KOPT-K1 (cell line): Measurements from ENCODE around the gene CD200R1L.

Source experiments
- H3K27ac ChIP-seq: fragments of 200-600 bp; sonication (generic); 2 replicates; pipeline ENCODE4 v1.5.1; 2016; ENCODE audit warnings: antibody characterized with exemption, mild to moderate bottlenecking, low read depth, low read length; ENCODE audit not compliant: poor library complexity, severe bottlenecking
- H3K36me3 ChIP-seq: fragments of 200-600 bp; sonication (generic); 2 replicates; pipeline ENCODE4 v1.5.1; 2017; ENCODE audit warnings: antibody characterized with exemption, mild to moderate bottlenecking, low read length, moderate library complexity; ENCODE audit not compliant: insufficient read depth
- H3K9me3 ChIP-seq: fragments of 200-600 bp; sonication (generic); 2 replicates; pipeline ENCODE4 v1.5.1; 2017; ENCODE audit warnings: antibody characterized with exemption, low read length, mild to moderate bottlenecking; ENCODE audit not compliant: insufficient read depth, poor library complexity, severe bottlenecking

The CD200R1L gene

GRCh38 chr3:112811131-112811884, 35.4 kb downstream of the CD200R1L start:
- Histone ChIP-seq H3K9me3 (no peaks in the 10 kb centered on the region), H3K36me3 (no peaks in the 10 kb centered on the region), H3K27ac (no peak overlapping the region)

- H3K36me3 ChIP-seq, result no peaks in the 10 kb centered on the region
- H3K9me3 ChIP-seq, result no peaks in the 10 kb centered on the region
- no peak overlapping the region for H3K27ac ChIP-seq
Measured at GRCh38 chr3:112810561-112810960, 36.1 kb downstream of the CD200R1L start.

GRCh38 chr3:112808136-112808535, 38.5 kb downstream of the CD200R1L start:
- Histone ChIP-seq H3K36me3 (no peaks in the 10 kb centered on the region), H3K9me3 (no peaks in the 10 kb centered on the region), H3K27ac (no peak overlapping the region)

GRCh38 chr3:112807685-112808084, 39.0 kb downstream of the CD200R1L start:
- Histone ChIP-seq H3K36me3 (no peaks in the 10 kb centered on the region), H3K9me3 (no peaks in the 10 kb centered on the region), H3K27ac (no peak overlapping the region)

GRCh38 chr3:112806903-112807302, 39.8 kb downstream of the CD200R1L start:
- no peaks in the 10 kb centered on the region for H3K36me3 ChIP-seq
- H3K27ac ChIP-seq, result no peak overlapping the region
- no peaks in the 10 kb centered on the region for H3K9me3 ChIP-seq

- H3K36me3 ChIP-seq, result no peaks in the 10 kb centered on the region
- no peaks in the 10 kb centered on the region for H3K9me3 ChIP-seq
- no peak overlapping the region for H3K27ac ChIP-seq
Measured at GRCh38 chr3:112805126-112805525, 41.5 kb downstream of the CD200R1L start.

GRCh38 chr3:112804021-112804420, 42.6 kb downstream of the CD200R1L start:
- Histone ChIP-seq H3K9me3 (no peaks in the 10 kb centered on the region), H3K36me3 (no peaks in the 10 kb centered on the region), H3K27ac (no peak overlapping the region)

GRCh38 chr3:112803467-112803866, 43.2 kb downstream of the CD200R1L start:
- Histone ChIP-seq H3K36me3 (no peaks in the 10 kb centered on the region), H3K9me3 (no peaks in the 10 kb centered on the region), H3K27ac (no peak overlapping the region)

- Histone ChIP-seq H3K9me3 (no peaks in the 10 kb centered on the region), H3K27ac (no peak overlapping the region), H3K36me3 (no peaks in the 10 kb centered on the region)
Measured at GRCh38 chr3:112802338-112802737, 44.3 kb downstream of the CD200R1L start.

GRCh38 chr3:112799946-112800345, 46.7 kb downstream of the CD200R1L start:
- Histone ChIP-seq H3K27ac (no peak overlapping the region), H3K36me3 (no peaks in the 10 kb centered on the region), H3K9me3 (no peaks in the 10 kb centered on the region)

- Histone ChIP-seq H3K27ac (no peak overlapping the region), H3K9me3 (no peaks in the 10 kb centered on the region), H3K36me3 (no peaks in the 10 kb centered on the region)
Measured at GRCh38 chr3:112794622-112795172, 52.0 kb downstream of the CD200R1L start.

- Histone ChIP-seq H3K27ac (no peak overlapping the region), H3K36me3 (no peaks in the 10 kb centered on the region), H3K9me3 (no peaks in the 10 kb centered on the region)
Measured at GRCh38 chr3:112793326-112794081, 53.2 kb downstream of the CD200R1L start.

- Histone ChIP-seq H3K27ac (no peak overlapping the region), H3K9me3 (peaks cover 13% of the 10 kb centered on the region), H3K36me3 (no peaks in the 10 kb centered on the region)
Measured at GRCh38 chr3:112791736-112792135, 54.9 kb downstream of the CD200R1L start.

- Histone ChIP-seq H3K9me3 (peaks cover 13% of the 10 kb centered on the region), H3K27ac (no peak overlapping the region), H3K36me3 (no peaks in the 10 kb centered on the region)
Measured at GRCh38 chr3:112789787-112790186, 56.9 kb downstream of the CD200R1L start.

GRCh38 chr3:112786881-112787579, 59.6 kb downstream of the CD200R1L start:
- H3K36me3 ChIP-seq, result no peaks in the 10 kb centered on the region
- peaks cover 13% of the 10 kb centered on the region for H3K9me3 ChIP-seq
- no peak overlapping the region for H3K27ac ChIP-seq
